ENCODE measurements around the gene ONECUT3. TPM values are rescaled to one million over a fixed set of nuclear protein-coding genes. Genes with fewer than 3 reads are reported as not detected.

Gene ONECUT3
- total RNA-seq, 6 experiments from 2014 or later = not detected

- peaks cover 13% of the 10 kb centered on the region for H3K9me3 Mint-ChIP-seq
- no peak for DNase-seq
- H3K27ac Mint-ChIP-seq = no peak overlapping the region
These were observed 12.8 kb downstream of the ONECUT3 start for GRCh38 chr19:1765904-1766799.

GRCh38 chr19:1766800-1767352 lies 13.6 kb downstream of the ONECUT3 start:
- Mint-ChIP-seq H3K4me3 (no peak overlapping the region), H3K4me1 (ENCODE audit: low read depth) (no peaks in the 10 kb centered on the region), H3K27ac (no peak overlapping the region), H3K36me3 (ENCODE audit: low read depth) (peaks cover 13% of the 10 kb centered on the region), H3K9me3 (peaks cover 18% of the 10 kb centered on the region), H3K27me3 (ENCODE audit: insufficient read depth) (peaks cover 28% of the 10 kb centered on the region)
- no peak for TF ChIP-seq CTCF (IDR thresholded peaks at IDR 0.05)
- no peak for DNase-seq

More at GRCh38 chr19:1765904-1766799, 12.8 kb downstream of the ONECUT3 start:
- Mint-ChIP-seq H3K4me3 (no peak overlapping the region), H3K27me3 (ENCODE audit: insufficient read depth) (peaks cover 32% of the 10 kb centered on the region), H3K4me1 (ENCODE audit: low read depth) (no peaks in the 10 kb centered on the region), H3K36me3 (ENCODE audit: low read depth) (peaks cover 11% of the 10 kb centered on the region)
- no peak for TF ChIP-seq CTCF (IDR thresholded peaks at IDR 0.05)

GRCh38 chr19:1767464-1767933 lies 14.2 kb downstream of the ONECUT3 start:
- Mint-ChIP-seq H3K9me3 (peaks cover 18% of the 10 kb centered on the region), H3K36me3 (ENCODE audit: low read depth) (peaks cover 13% of the 10 kb centered on the region), H3K27ac (no peak overlapping the region), H3K27me3 (ENCODE audit: insufficient read depth) (peaks cover 29% of the 10 kb centered on the region), H3K4me3 (no peak overlapping the region), H3K4me1 (ENCODE audit: low read depth) (no peaks in the 10 kb centered on the region)
- DNase-seq = no peak
- TF ChIP-seq CTCF (IDR thresholded peaks at IDR 0.05) = peak; percentile 98

- H3K27me3 Mint-ChIP-seq (ENCODE audit: insufficient read depth) = peaks cover 27% of the 10 kb centered on the region
- TF ChIP-seq CTCF (IDR thresholded peaks at IDR 0.05) = peak; percentile 67; the same call in 1 of the 2 replicates
- no peak for DNase-seq
- peaks cover 18% of the 10 kb centered on the region for H3K9me3 Mint-ChIP-seq
- H3K4me1 Mint-ChIP-seq (ENCODE audit: low read depth) = peaks cover 5% of the 10 kb centered on the region
- no peak overlapping the region for H3K27ac Mint-ChIP-seq
- no peak overlapping the region for H3K4me3 Mint-ChIP-seq
- H3K36me3 Mint-ChIP-seq (ENCODE audit: low read depth) = peaks cover 13% of the 10 kb centered on the region
These were observed 14.9 kb downstream of the ONECUT3 start for GRCh38 chr19:1768248-1768647.

- peaks cover 8% of the 10 kb centered on the region for H3K4me1 Mint-ChIP-seq (ENCODE audit: low read depth)
- H3K36me3 Mint-ChIP-seq (ENCODE audit: low read depth) = peaks cover 13% of the 10 kb centered on the region
- H3K4me3 Mint-ChIP-seq = no peak overlapping the region
- no peak for TF ChIP-seq CTCF (IDR thresholded peaks at IDR 0.05)
- H3K9me3 Mint-ChIP-seq = peaks cover 18% of the 10 kb centered on the region
- H3K27ac Mint-ChIP-seq = no peak overlapping the region
- H3K27me3 Mint-ChIP-seq (ENCODE audit: insufficient read depth) = peaks cover 26% of the 10 kb centered on the region
- no peak for DNase-seq
These were observed 15.8 kb downstream of the ONECUT3 start for GRCh38 chr19:1768918-1769644.

All from HFFc6 (cell line).